BE2C (cell line): Measurements from ENCODE around the gene AUTS2.

Source experiments
- DNase-seq: peaks from one replicate; pipeline ENCODE4 v3.0.0-alpha.2; 2020
- H3K27me3 ChIP-seq: fragments of 250-450 bp; sonication (Bioruptor Pico); 2 replicates; pipeline ENCODE4 v1.5.1; 2020; ENCODE audit warnings: mild to moderate bottlenecking
- H3K36me3 ChIP-seq: fragments of 250-450 bp; sonication (Bioruptor Pico); 2 replicates; pipeline ENCODE4 v1.5.1; 2020; ENCODE audit warnings: mild to moderate bottlenecking
- H3K4me1 ChIP-seq: fragments of 250-450 bp; sonication (Bioruptor Pico); 2 replicates; pipeline ENCODE4 v1.5.1; 2020
- H3K4me3 ChIP-seq: 2 replicates; pipeline ENCODE4 v1.5.1; 2011; ENCODE audit warnings: low read depth, low read length
- H3K9me3 ChIP-seq: fragments of 250-450 bp; sonication (Bioruptor Pico); 2 replicates; pipeline ENCODE4 v1.5.1; 2020
- TF ChIP-seq, protein P1 (sequence below): IDR thresholded peaks from 2 replicates; pipeline ENCODE4 v1.5.1; 2012; ENCODE audit warnings: mild to moderate bottlenecking, low read depth, low read length

Gene AUTS2

DNA sequence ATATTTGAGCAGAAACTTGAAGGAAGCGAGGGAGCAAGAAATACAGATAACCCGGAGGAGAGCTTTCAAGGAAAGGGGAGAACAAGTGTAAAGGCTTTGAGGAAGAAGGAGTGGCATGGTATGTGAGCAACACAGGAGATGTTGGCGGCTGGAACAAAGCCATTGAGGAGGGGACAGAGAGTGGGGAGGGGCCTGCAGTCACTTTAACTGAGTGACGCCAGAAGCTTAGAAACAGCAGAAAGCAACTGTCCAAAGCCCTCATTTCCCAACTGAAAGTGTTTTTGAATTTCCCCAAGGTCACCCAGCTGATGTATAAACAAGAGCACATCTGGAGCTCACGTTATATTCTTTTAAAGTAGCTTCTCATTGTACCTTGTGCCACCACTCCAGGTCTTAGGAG is 19.1 kb downstream of the AUTS2 start:
- no peak for DNase-seq
- H3K27me3 ChIP-seq = no peaks in the 10 kb centered on the region
- peaks cover 12% of the 10 kb centered on the region for H3K4me1 ChIP-seq

DNA sequence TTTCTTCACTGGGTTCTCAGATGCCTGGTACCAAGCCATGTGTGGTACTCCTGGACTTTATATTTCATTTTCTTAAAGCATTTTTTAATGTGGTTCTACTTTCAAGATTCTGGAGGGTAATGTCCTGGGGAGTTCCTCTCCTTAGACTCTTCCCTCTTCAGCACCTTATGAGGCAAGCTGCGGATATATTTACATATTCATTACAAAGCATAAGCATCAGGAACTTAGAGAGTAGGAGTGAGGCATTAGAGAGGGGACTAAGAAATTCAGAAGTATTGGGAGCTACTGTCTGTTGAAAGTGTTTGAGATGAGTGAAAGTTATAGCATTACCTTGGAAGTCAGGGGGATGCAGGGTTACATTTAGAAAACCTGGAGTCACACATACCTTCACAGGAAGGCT is 20.8 kb downstream of the AUTS2 start:
- H3K4me1 ChIP-seq = peaks cover 17% of the 10 kb centered on the region
- no peak overlapping the region for H3K4me3 ChIP-seq
- no peaks in the 10 kb centered on the region for H3K36me3 ChIP-seq
- no peaks in the 10 kb centered on the region for H3K9me3 ChIP-seq
- DNase-seq = no peak
- H3K27me3 ChIP-seq = no peaks in the 10 kb centered on the region
- TF ChIP-seq, protein P1, sequence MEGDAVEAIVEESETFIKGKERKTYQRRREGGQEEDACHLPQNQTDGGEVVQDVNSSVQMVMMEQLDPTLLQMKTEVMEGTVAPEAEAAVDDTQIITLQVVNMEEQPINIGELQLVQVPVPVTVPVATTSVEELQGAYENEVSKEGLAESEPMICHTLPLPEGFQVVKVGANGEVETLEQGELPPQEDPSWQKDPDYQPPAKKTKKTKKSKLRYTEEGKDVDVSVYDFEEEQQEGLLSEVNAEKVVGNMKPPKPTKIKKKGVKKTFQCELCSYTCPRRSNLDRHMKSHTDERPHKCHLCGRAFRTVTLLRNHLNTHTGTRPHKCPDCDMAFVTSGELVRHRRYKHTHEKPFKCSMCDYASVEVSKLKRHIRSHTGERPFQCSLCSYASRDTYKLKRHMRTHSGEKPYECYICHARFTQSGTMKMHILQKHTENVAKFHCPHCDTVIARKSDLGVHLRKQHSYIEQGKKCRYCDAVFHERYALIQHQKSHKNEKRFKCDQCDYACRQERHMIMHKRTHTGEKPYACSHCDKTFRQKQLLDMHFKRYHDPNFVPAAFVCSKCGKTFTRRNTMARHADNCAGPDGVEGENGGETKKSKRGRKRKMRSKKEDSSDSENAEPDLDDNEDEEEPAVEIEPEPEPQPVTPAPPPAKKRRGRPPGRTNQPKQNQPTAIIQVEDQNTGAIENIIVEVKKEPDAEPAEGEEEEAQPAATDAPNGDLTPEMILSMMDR = no peak

More for the DNA sequence above, 19.1 kb downstream of the AUTS2 start:
- TF ChIP-seq, protein P1 = no peak
- Histone ChIP-seq H3K36me3 (no peaks in the 10 kb centered on the region), H3K9me3 (no peaks in the 10 kb centered on the region), H3K4me3 (no peak overlapping the region)

DNA sequence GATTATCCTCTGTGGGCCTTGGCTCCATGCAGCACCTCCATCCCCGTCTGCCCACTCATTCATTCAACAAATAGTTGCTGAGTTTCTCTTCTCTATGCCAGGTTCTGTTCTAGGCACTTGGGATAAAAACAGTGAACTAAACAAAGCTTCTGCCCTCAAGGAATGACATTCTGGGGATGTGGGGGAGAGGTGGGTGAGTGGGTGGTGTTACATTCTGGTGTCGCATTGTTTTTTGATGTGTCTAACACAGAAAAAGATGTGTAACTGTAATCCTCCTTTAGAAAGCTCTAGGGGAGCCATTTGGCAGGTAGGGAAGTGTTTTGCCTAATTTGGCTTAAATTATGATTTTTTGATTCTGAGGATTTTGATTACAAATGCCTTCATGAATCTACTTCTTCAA is 21.4 kb downstream of the AUTS2 start:
- TF ChIP-seq, protein P1 = no peak
- Histone ChIP-seq H3K4me3 (no peak overlapping the region), H3K4me1 (peaks cover 22% of the 10 kb centered on the region)

DNA sequence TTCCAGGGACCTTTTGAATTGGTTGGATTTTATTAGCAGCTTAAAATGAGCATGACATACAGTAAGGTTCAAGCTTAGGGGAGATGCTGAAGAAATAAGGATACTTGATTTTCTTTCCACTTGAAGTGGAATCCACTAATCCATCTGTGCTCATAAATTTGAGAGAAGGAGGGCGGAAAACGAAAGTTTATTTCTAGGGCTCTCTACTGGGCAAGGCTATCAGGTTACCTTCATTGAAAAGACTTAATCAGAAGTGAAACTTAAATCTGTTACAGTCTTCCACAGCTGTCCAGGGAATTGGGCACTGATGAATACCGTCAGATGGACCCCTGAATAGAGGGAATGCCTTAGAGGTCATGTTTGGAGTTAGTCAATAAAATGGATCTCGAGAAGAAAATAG is 21.8 kb downstream of the AUTS2 start:
- no peak for DNase-seq
- no peak overlapping the region for H3K4me3 ChIP-seq
- no peaks in the 10 kb centered on the region for H3K27me3 ChIP-seq
- H3K9me3 ChIP-seq = no peaks in the 10 kb centered on the region
- H3K36me3 ChIP-seq = no peaks in the 10 kb centered on the region
- TF ChIP-seq, protein P1 = no peak
- H3K4me1 ChIP-seq = peaks cover 22% of the 10 kb centered on the region

More for the DNA sequence above, 21.4 kb downstream of the AUTS2 start:
- no peaks in the 10 kb centered on the region for H3K36me3 ChIP-seq
- no peaks in the 10 kb centered on the region for H3K27me3 ChIP-seq
- H3K9me3 ChIP-seq = no peaks in the 10 kb centered on the region
- no peak for DNase-seq

DNA sequence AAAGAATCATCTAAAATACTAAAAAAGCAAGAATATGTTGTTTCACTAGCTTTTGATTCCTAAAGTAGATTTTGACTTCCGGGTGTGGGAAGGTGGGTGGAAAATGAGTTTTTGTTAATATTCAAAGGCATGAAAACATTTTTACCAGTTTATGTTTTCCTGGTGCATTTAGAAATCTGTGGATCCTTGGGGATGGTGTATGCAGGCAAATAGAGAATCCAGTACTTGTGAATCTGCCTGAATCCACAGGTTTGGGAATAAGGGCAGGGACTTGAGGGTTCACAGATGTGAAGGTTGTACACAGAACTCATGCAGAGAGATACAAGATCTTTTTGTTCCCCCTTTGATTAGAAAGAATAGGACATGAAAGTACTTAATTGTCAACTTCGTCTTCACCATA is 22.4 kb downstream of the AUTS2 start:
- peaks cover 22% of the 10 kb centered on the region for H3K4me1 ChIP-seq
- H3K36me3 ChIP-seq = no peaks in the 10 kb centered on the region
- H3K9me3 ChIP-seq = no peaks in the 10 kb centered on the region
- H3K27me3 ChIP-seq = no peaks in the 10 kb centered on the region
- TF ChIP-seq, protein P1 = no peak
- no peak for DNase-seq
- H3K4me3 ChIP-seq = no peak overlapping the region

DNA sequence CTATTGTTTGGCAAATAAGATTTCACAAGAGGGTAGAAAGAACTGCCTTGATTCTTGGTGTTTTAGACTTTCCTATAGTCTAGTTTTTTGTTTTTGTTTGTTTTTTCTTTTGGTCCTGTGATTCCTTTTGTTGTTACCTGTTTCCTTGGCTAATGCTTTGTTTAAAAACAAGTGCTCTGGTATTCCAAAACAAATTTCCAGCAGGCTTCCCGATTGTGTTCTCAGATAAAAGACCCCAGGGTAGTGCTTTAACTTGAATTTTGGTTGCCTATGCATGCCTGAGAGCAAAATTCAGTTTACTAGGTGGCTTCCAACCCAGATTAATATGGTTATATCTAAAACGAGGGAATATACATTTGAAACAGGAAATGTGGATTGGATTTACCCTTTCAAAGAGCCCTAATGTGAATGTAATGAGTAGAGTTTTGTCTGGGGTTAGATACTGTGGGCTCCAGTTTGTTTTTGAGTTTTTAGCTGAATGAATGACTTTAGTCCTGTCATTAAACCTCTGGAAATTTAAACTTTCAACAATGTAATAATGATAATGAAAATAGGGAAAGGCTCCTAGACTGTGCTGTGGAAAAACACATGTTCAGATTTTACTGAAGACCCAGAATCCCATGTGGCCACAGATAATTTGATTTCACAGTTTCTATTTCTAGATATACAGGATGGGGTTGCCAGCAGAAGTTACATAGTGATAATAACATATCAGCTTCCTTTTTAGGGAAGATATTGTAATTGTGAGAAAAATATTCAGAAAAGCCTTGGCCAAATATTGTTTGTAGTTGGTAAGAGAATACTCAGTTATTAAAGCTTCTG is 23.9 kb downstream of the AUTS2 start:
- no peaks in the 10 kb centered on the region for H3K9me3 ChIP-seq
- H3K27me3 ChIP-seq = no peaks in the 10 kb centered on the region
- no peak for DNase-seq
- H3K4me3 ChIP-seq = peak overlapping the region; percentile 26
- TF ChIP-seq, protein P1 = no peak
- peaks cover 22% of the 10 kb centered on the region for H3K4me1 ChIP-seq
- H3K36me3 ChIP-seq = no peaks in the 10 kb centered on the region
